GM18499 (cell line): Measurements from ENCODE around the gene OSCAR.

Experiments used
- ATAC-seq: cut with Tn5 transposase; IDR thresholded peaks from one replicate; pipeline ENCODE4 v1.9.1; 2021; ENCODE audit warnings: moderate number of reproducible peaks; ENCODE audit not compliant: insufficient read depth, unreplicated experiment

Gene OSCAR

DNA sequence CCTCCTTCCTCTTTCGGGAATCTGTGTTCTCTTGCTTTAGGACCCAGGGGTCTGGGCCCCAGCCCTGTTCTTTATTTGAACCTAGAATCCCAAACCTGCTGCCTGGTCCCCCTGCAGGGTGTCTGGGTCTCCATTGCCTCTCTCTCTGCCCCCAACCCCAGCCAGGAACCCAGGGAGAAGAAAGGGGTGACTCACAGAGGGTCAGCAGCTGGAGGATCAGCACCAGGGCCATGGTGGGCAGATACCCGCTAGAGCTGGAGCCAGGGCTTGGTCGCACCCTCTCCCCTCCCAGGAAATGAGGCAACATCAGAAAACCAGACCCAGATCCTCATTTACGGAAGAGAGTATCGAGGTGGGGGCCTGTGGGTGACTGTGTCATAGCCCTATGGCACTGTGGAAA lies at the start of gene OSCAR:
OSCAR (minus strand) TSS at position 243 of the 400 bp plus-strand sequence; CDS start at position 232, 11 bp downstream.
- no peak for ATAC-seq

GRCh38 chr19:54149021-54149812 lies 48.6 kb upstream of the OSCAR start:
- ATAC-seq = no peak

- ATAC-seq = no peak
Observed at GRCh38 chr19:54148158-54148557, 47.6 kb upstream of the OSCAR start.

GRCh38 chr19:54147676-54148075 lies 47.1 kb upstream of the OSCAR start:
- no peak for ATAC-seq

GRCh38 chr19:54145541-54146158 lies 45.0 kb upstream of the OSCAR start:
- no peak for ATAC-seq

GRCh38 chr19:54142166-54142780 lies 41.7 kb upstream of the OSCAR start:
- no peak for ATAC-seq

GRCh38 chr19:54141356-54141755 lies 40.8 kb upstream of the OSCAR start:
- ATAC-seq = no peak

DNA sequence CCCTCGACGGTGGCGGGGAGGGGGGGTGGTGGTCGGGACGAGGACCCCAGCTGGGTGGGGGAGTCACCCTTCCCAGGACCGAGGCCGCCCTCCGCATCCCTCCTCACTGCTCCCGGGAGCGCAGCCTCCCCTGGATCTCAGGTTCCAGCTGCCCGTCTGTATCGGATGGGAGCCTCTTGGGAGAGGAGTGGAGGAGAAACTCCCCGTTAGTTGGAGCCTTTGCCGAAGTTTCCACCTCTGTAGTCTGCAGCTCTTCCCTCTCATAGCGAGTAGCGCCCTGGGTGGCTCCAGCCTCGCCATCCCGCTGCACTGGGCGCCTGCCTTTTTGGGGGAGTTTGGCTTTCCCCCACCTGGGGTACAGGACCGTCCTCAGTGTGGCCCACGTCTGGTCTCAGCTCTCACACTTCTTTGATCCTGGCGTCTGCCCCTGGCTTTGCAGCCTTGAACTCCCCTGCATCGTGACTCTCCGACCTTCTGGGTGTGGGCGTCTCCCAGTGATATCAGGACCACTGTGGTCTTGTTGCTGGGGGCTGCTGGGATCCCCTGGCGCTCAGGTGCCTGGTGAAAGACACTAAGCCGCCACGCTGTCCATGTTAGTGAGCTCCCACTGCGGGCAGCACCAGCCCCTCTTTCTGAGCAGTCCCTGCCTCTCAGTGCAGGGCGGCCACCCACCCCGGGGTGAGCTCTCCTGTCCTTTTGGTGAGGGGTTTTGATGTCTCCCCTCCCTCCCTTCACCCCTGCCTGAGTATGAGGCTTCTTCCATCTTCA lies 38.1 kb upstream of the OSCAR start:
- ATAC-seq = no peak

GRCh38 chr19:54137699-54138488 lies 37.3 kb upstream of the OSCAR start, which contains the start of gene CNOT3:
CNOT3 (plus strand) TSS chr19:54137762; CDS start chr19:54142979, 5,217 bp downstream.
- ATAC-seq = no peak

- ATAC-seq = peak; percentile 64
Observed at GRCh38 chr19:54136864-54137698, 36.5 kb upstream of the OSCAR start.

- ATAC-seq = no peak
Observed at GRCh38 chr19:54136086-54136863, 35.7 kb upstream of the OSCAR start.

- ATAC-seq = no peak
Observed at GRCh38 chr19:54133957-54134590, 33.5 kb upstream of the OSCAR start.

GRCh38 chr19:54133312-54133956 lies 32.8 kb upstream of the OSCAR start:
- ATAC-seq = no peak

DNA sequence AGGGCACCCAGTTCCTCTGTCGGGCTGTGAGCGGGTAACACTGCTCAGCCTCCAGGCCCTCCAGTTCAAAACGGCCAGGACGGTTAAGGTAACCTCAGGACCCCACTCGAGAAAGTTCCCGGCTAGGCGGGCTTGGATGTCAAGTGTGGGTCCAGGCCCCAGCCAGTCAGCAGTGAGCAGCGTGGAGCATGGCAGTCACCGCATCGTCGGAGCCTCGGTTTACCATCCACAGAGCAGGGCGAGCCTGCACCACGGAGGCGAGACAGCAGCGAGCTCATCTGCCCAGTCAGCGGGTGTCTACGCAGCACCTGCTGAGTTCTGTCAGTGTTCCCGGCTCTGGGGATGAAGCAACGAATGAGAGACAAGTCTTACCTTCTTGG lies 29.0 kb upstream of the OSCAR start:
- ATAC-seq = no peak

GRCh38 chr19:54128796-54129616 lies 28.4 kb upstream of the OSCAR start:
- ATAC-seq = no peak

- no peak for ATAC-seq
Observed at GRCh38 chr19:54128441-54128725, 27.8 kb upstream of the OSCAR start.
